HG03439 (cell line): ENCODE results near the gene SNX20.

Source experiments
- ATAC-seq: cut with Tn5 transposase; IDR thresholded peaks from one replicate; pipeline ENCODE4 v1.9.1; 2021; ENCODE audit warnings: mild to moderate bottlenecking, moderate library complexity; ENCODE audit not compliant: unreplicated experiment

The SNX20 gene

GRCh38 chr16:50637716-50638602 is 43.2 kb downstream of the SNX20 start:
- ATAC-seq = no peak

GRCh38 chr16:50636753-50637374 is 44.2 kb downstream of the SNX20 start:
- ATAC-seq = no peak

GRCh38 chr16:50635505-50636392 is 45.4 kb downstream of the SNX20 start:
- ATAC-seq = no peak

- no peak for ATAC-seq
Measured at GRCh38 chr16:50634947-50635346, 46.2 kb downstream of the SNX20 start.

GRCh38 chr16:50634090-50634489 is 47.0 kb downstream of the SNX20 start:
- no peak for ATAC-seq

- no peak for ATAC-seq
Measured at GRCh38 chr16:50632927-50633800, 47.9 kb downstream of the SNX20 start.

- ATAC-seq = no peak
Measured at GRCh38 chr16:50631985-50632576, 49.0 kb downstream of the SNX20 start.

- ATAC-seq = no peak
Measured at GRCh38 chr16:50631249-50631984, 49.7 kb downstream of the SNX20 start.

- ATAC-seq = no peak
Measured at GRCh38 chr16:50630394-50631020, 50.6 kb downstream of the SNX20 start.

GRCh38 chr16:50629334-50629733 is 51.8 kb downstream of the SNX20 start:
- no peak for ATAC-seq

GRCh38 chr16:50628156-50628802 is 52.8 kb downstream of the SNX20 start:
- ATAC-seq = no peak

- no peak for ATAC-seq
Measured at GRCh38 chr16:50627419-50627818, 53.7 kb downstream of the SNX20 start.

- ATAC-seq = no peak
Measured at GRCh38 chr16:50626868-50627267, 54.2 kb downstream of the SNX20 start.

- ATAC-seq = no peak
Measured at GRCh38 chr16:50625374-50625773, 55.7 kb downstream of the SNX20 start.

- ATAC-seq = no peak
Measured at GRCh38 chr16:50624449-50624970, 56.6 kb downstream of the SNX20 start.

- ATAC-seq = no peak
Measured at GRCh38 chr16:50622643-50623369, 58.3 kb downstream of the SNX20 start.

- ATAC-seq = no peak
Measured at GRCh38 chr16:50622029-50622428, 59.1 kb downstream of the SNX20 start.
